Neural cell (in vitro differentiated cells): ENCODE measurements around the gene FN3K. TPM values are rescaled to one million over a fixed set of nuclear protein-coding genes. Genes with fewer than 3 reads are reported as not detected.

ENCODE experiments used
- H2AFZ ChIP-seq: fragments of 200-600, 300-800 bp; sonication (generic), shearing (Covaris generic); 2 replicates; pipeline ENCODE4 v1.6.0; 2014; ENCODE audit warnings: low read depth, mild to moderate bottlenecking, antibody characterized with exemption, low read length, moderate library complexity
- H3F3A ChIP-seq: fragments of 200-600 bp; shearing (Covaris generic); 2 replicates; pipeline ENCODE4 v1.6.1; 2016; ENCODE audit warnings: mild to moderate bottlenecking, moderate library complexity, mixed read lengths, antibody characterized with exemption, low read length; ENCODE audit not compliant: insufficient read depth, poor library complexity, severe bottlenecking
- H3K27ac ChIP-seq: fragments of 200-600, 300-800 bp; sonication (generic), shearing (Covaris generic); 2 replicates; pipeline ENCODE4 v1.5.1; 2014; ENCODE audit warnings: mild to moderate bottlenecking, low read length, moderate library complexity
- H3K27me3 ChIP-seq: fragments of 300-800, 200-600 bp; sonication (generic), shearing (Covaris generic); 2 replicates; pipeline ENCODE4 v1.6.0; 2014; ENCODE audit warnings: mild to moderate bottlenecking, low read depth, low read length, moderate library complexity; ENCODE audit not compliant: insufficient read depth
- H3K36me3 ChIP-seq: fragments of 300-800, 200-600 bp; sonication (generic), shearing (Covaris generic); 2 replicates; pipeline ENCODE4 v1.5.1; 2014; ENCODE audit warnings: mild to moderate bottlenecking, antibody characterized with exemption, low read length, moderate library complexity; ENCODE audit not compliant: insufficient read depth
- H3K4me2 ChIP-seq: fragments of 300-800, 200-600 bp; sonication (generic), shearing (Covaris generic); 2 replicates; pipeline ENCODE4 v1.6.0; 2014; ENCODE audit warnings: mild to moderate bottlenecking, low read length
- H3K4me3 ChIP-seq: fragments of 300-800, 200-600 bp; sonication (generic), shearing (Covaris generic); 2 replicates; pipeline ENCODE4 v1.5.1; 2014; ENCODE audit warnings: mild to moderate bottlenecking, low read length, moderate library complexity
- H3K79me2 ChIP-seq: fragments of 200-600 bp; shearing (Covaris generic); replicated peaks from 2 replicates; pipeline ENCODE4 v1.6.0; 2014; ENCODE audit warnings: mild to moderate bottlenecking, low read length, moderate library complexity; ENCODE audit not compliant: insufficient read depth
- H3K9ac ChIP-seq: fragments of 300-800, 200-600 bp; sonication (generic), shearing (Covaris generic); 2 replicates; pipeline ENCODE4 v1.6.1; 2016; ENCODE audit warnings: mild to moderate bottlenecking, low read length, mixed read lengths
- H3K9me2 ChIP-seq: fragments of 200-600 bp; shearing (Covaris generic); 2 replicates; pipeline ENCODE4 v1.6.1; 2016; ENCODE audit warnings: mild to moderate bottlenecking, low read length, mixed read lengths; ENCODE audit not compliant: insufficient read depth
- H3K9me3 ChIP-seq: fragments of 200-600, 300-800 bp; sonication (generic), shearing (Covaris generic); 2 replicates; pipeline ENCODE4 v1.6.1; 2016; ENCODE audit warnings: mild to moderate bottlenecking, mixed run types, low read length, moderate library complexity, mixed read lengths
- H4K20me1 ChIP-seq: fragments of 200-600 bp; shearing (Covaris generic); 2 replicates; pipeline ENCODE4 v1.6.1; 2016; ENCODE audit warnings: mild to moderate bottlenecking, mixed run types; ENCODE audit not compliant: insufficient read depth
- EP300 ChIP-seq: fragments of 450-650 bp; conservative IDR thresholded peaks from 2 replicates; pipeline ENCODE4 v1.6.1; 2014; ENCODE audit warnings: antibody characterized with exemption, mild to moderate bottlenecking, moderate library complexity; ENCODE audit not compliant: poor library complexity, severe bottlenecking
- EZH2 ChIP-seq: fragments of 200-600, 300-800 bp; shearing (Covaris generic), sonication (generic); IDR thresholded peaks from 2 replicates; pipeline ENCODE4 v1.6.1; 2014; ENCODE audit warnings: antibody characterized with exemption, low read length, borderline replicate concordance, mild to moderate bottlenecking; ENCODE audit not compliant: insufficient read depth, poor library complexity, severe bottlenecking
- MXI1 ChIP-seq: fragments of 450-650 bp; conservative IDR thresholded peaks from 2 replicates; pipeline ENCODE4 v1.6.1; 2014; ENCODE audit warnings: antibody characterized with exemption, mild to moderate bottlenecking; ENCODE audit not compliant: poor library complexity, severe bottlenecking
- POLR2AphosphoS5 ChIP-seq: IDR thresholded peaks from 2 replicates; pipeline ENCODE4 v1.6.1; 2012
- RAD21 ChIP-seq: fragments of 450-650 bp; conservative IDR thresholded peaks from 2 replicates; pipeline ENCODE4 v1.6.1; 2014; ENCODE audit warnings: antibody characterized with exemption, mild to moderate bottlenecking, moderate library complexity
- SMC3 ChIP-seq: fragments of 450-650 bp; conservative IDR thresholded peaks from 2 replicates; pipeline ENCODE4 v1.6.1; 2014; ENCODE audit warnings: antibody characterized with exemption, mild to moderate bottlenecking, moderate library complexity; ENCODE audit not compliant: poor library complexity
- TAF1 ChIP-seq: IDR thresholded peaks from 2 replicates; pipeline ENCODE4 v1.6.1; 2012; ENCODE audit warnings: low read depth
- polyA plus RNA-seq: library from polyadenylated mRNA; depleted of rRNA; stranded (reverse); fragments of >200 nt; gene quantifications from 2 replicates; pipeline ENCODE4 v1.2.3, GENCODE V29; 2014
- TF ChIP-seq, protein P1 (sequence below): fragments of 450-650 bp; IDR thresholded peaks from 2 replicates; pipeline ENCODE4 v1.5.1; 2014; ENCODE audit warnings: antibody characterized with exemption, mild to moderate bottlenecking, moderate library complexity; ENCODE audit not compliant: poor library complexity, severe bottlenecking
- TF ChIP-seq, protein P2 (sequence below): IDR thresholded peaks from 2 replicates; pipeline ENCODE4 v1.6.1; 2012; ENCODE audit warnings: borderline replicate concordance

FN3K gene
- polyA plus RNA-seq, 1 donor from 2014 or later = 6.0 TPM

GRCh38 chr17:82709676-82710498 lies 25.5 kb upstream of the FN3K start:
- H3K4me3 ChIP-seq = no peak overlapping the region
- no peaks in the 10 kb centered on the region for H3K79me2 ChIP-seq
- no peaks in the 10 kb centered on the region for H3K9me3 ChIP-seq
- no peak overlapping the region for H3K27ac ChIP-seq
- H3K9ac ChIP-seq = no peak overlapping the region
- TF ChIP-seq, protein P1, sequence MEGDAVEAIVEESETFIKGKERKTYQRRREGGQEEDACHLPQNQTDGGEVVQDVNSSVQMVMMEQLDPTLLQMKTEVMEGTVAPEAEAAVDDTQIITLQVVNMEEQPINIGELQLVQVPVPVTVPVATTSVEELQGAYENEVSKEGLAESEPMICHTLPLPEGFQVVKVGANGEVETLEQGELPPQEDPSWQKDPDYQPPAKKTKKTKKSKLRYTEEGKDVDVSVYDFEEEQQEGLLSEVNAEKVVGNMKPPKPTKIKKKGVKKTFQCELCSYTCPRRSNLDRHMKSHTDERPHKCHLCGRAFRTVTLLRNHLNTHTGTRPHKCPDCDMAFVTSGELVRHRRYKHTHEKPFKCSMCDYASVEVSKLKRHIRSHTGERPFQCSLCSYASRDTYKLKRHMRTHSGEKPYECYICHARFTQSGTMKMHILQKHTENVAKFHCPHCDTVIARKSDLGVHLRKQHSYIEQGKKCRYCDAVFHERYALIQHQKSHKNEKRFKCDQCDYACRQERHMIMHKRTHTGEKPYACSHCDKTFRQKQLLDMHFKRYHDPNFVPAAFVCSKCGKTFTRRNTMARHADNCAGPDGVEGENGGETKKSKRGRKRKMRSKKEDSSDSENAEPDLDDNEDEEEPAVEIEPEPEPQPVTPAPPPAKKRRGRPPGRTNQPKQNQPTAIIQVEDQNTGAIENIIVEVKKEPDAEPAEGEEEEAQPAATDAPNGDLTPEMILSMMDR = no peak
- TF ChIP-seq MXI1 (no peak), EZH2 (no peak), TAF1 (no peak), EP300 (no peak), RAD21 (no peak), SMC3 (no peak), POLR2AphosphoS5 (no peak)
- TF ChIP-seq, protein P2, sequence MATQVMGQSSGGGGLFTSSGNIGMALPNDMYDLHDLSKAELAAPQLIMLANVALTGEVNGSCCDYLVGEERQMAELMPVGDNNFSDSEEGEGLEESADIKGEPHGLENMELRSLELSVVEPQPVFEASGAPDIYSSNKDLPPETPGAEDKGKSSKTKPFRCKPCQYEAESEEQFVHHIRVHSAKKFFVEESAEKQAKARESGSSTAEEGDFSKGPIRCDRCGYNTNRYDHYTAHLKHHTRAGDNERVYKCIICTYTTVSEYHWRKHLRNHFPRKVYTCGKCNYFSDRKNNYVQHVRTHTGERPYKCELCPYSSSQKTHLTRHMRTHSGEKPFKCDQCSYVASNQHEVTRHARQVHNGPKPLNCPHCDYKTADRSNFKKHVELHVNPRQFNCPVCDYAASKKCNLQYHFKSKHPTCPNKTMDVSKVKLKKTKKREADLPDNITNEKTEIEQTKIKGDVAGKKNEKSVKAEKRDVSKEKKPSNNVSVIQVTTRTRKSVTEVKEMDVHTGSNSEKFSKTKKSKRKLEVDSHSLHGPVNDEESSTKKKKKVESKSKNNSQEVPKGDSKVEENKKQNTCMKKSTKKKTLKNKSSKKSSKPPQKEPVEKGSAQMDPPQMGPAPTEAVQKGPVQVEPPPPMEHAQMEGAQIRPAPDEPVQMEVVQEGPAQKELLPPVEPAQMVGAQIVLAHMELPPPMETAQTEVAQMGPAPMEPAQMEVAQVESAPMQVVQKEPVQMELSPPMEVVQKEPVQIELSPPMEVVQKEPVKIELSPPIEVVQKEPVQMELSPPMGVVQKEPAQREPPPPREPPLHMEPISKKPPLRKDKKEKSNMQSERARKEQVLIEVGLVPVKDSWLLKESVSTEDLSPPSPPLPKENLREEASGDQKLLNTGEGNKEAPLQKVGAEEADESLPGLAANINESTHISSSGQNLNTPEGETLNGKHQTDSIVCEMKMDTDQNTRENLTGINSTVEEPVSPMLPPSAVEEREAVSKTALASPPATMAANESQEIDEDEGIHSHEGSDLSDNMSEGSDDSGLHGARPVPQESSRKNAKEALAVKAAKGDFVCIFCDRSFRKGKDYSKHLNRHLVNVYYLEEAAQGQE = no peak
- no peak overlapping the region for H2AFZ ChIP-seq
- H3K4me2 ChIP-seq = no peak overlapping the region
- H4K20me1 ChIP-seq = no peaks in the 10 kb centered on the region
- H3K36me3 ChIP-seq = no peaks in the 10 kb centered on the region
- no peaks in the 10 kb centered on the region for H3K27me3 ChIP-seq
- H3F3A ChIP-seq = no peaks in the 10 kb centered on the region
- H3K9me2 ChIP-seq = no peaks in the 10 kb centered on the region

DNA sequence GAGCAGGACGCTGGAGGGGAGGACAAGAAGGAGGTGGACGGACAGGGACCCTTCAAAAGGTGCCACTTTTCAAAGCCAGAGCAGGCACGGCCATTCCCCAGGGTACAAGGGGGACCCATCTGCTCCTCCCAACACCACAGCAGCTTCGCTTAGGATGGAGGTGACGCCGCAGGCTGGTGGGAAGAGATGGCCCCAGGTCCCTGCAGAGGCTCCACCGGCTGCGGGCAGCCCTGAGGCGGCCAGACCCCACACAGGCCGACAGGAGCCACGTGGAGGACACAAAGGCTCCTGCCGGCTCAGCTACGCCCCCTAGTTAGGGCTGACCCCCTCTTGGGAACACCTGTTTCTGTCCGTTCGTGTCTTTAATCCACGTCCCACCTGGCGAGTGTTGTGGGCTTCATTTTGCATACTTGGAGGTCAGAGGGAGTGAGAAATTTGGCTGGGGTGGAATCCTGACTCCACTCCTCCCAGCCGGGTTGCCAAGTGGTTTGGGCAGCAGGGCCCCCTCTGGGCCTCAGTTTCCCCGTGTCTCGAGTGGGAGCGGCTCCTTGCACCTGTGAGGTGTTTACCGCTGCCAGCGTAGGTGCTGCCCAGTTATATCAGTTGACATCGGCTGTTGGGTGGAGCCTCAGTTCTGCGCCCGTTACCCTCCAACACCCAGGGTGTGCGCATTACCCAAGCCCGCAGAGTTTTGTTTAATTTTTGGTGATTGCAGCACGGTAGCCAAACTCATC lies 24.7 kb upstream of the FN3K start:
- Histone ChIP-seq H3K9ac (no peak overlapping the region), H3K27me3 (no peaks in the 10 kb centered on the region), H3K36me3 (no peaks in the 10 kb centered on the region), H3F3A (no peaks in the 10 kb centered on the region), H4K20me1 (no peaks in the 10 kb centered on the region), H3K27ac (no peak overlapping the region), H3K9me3 (no peaks in the 10 kb centered on the region), H3K9me2 (no peaks in the 10 kb centered on the region), H3K4me3 (no peak overlapping the region), H2AFZ (no peak overlapping the region), H3K79me2 (no peaks in the 10 kb centered on the region), H3K4me2 (no peak overlapping the region)
- TF ChIP-seq SMC3 (no peak), RAD21 (no peak), EZH2 (no peak), EP300 (no peak), MXI1 (no peak), TAF1 (no peak), POLR2AphosphoS5 (no peak)
- TF ChIP-seq, protein P2 = no peak
- TF ChIP-seq, protein P1 = no peak
